HG03159 (cell line): Measurements from ENCODE around the gene SCUBE2.
"Not testable (repeated sequence)": the region's sequence is repeated elsewhere in the genome, so short reads cannot be mapped to it uniquely, and the experiment has no call there.

Source experiments
- ATAC-seq: cut with Tn5 transposase; IDR thresholded peaks from one replicate; pipeline ENCODE4 v1.9.1; 2021; ENCODE audit warnings: mild to moderate bottlenecking, moderate library complexity; ENCODE audit not compliant: unreplicated experiment

The SCUBE2 gene

GRCh38 chr11:9014826-9015225 is 76.6 kb downstream of the SCUBE2 start:
- ATAC-seq, result no peak

- ATAC-seq, result no peak
Measured at GRCh38 chr11:9013373-9013772, 78.0 kb downstream of the SCUBE2 start.

GRCh38 chr11:9009538-9009937 is 81.9 kb downstream of the SCUBE2 start:
- not testable (repeated sequence) for ATAC-seq

- no peak for ATAC-seq
Measured at GRCh38 chr11:9008661-9009060, 82.7 kb downstream of the SCUBE2 start.

- ATAC-seq, result no peak
Measured at GRCh38 chr11:9008011-9008550, 83.3 kb downstream of the SCUBE2 start.

- no peak for ATAC-seq
Measured at GRCh38 chr11:9005087-9005486, 86.3 kb downstream of the SCUBE2 start.

- peak; percentile 17 for ATAC-seq
Measured at GRCh38 chr11:9004183-9004926, 87.0 kb downstream of the SCUBE2 start.

- peak; percentile 54 for ATAC-seq
Measured at GRCh38 chr11:9003573-9004182, 87.7 kb downstream of the SCUBE2 start, which contains the start of gene NRIP3. TSS of gene NRIP3 (minus strand) at chr11:9004001. CDS start at chr11:9003935, 66 bp downstream.

- ATAC-seq, result no peak
Measured at GRCh38 chr11:9002920-9003572, 88.4 kb downstream of the SCUBE2 start.

GRCh38 chr11:9001736-9002135 is 89.7 kb downstream of the SCUBE2 start:
- no peak for ATAC-seq

GRCh38 chr11:8998017-8998416 is 93.4 kb downstream of the SCUBE2 start:
- no peak for ATAC-seq

GRCh38 chr11:8997451-8997850 is 93.9 kb downstream of the SCUBE2 start:
- ATAC-seq, result no peak

- ATAC-seq, result no peak
Measured at GRCh38 chr11:8989453-8989852, 101.9 kb downstream of the SCUBE2 start.

- no peak for ATAC-seq
Measured at GRCh38 chr11:8988329-8989234, 102.8 kb downstream of the SCUBE2 start.

- ATAC-seq, result no peak
Measured at GRCh38 chr11:8987446-8987845, 104.0 kb downstream of the SCUBE2 start.

- ATAC-seq, result not testable (repeated sequence)
Measured at GRCh38 chr11:8986772-8987171, 104.6 kb downstream of the SCUBE2 start.

GRCh38 chr11:8985462-8985861 is 105.9 kb downstream of the SCUBE2 start:
- ATAC-seq, result no peak

- ATAC-seq, result no peak
Measured at GRCh38 chr11:8983552-8983951, 107.8 kb downstream of the SCUBE2 start.

GRCh38 chr11:8980485-8980884 is 110.9 kb downstream of the SCUBE2 start:
- no peak for ATAC-seq

GRCh38 chr11:8979365-8979764 is 112.0 kb downstream of the SCUBE2 start:
- not testable (repeated sequence) for ATAC-seq

- ATAC-seq, result no peak
Measured at GRCh38 chr11:8973121-8973520, 118.3 kb downstream of the SCUBE2 start.
